HCT116 (cell line): ENCODE measurements around the gene NABP1. TPM values are rescaled to one million over a fixed set of nuclear protein-coding genes. Genes with fewer than 3 reads are reported as not detected.

ENCODE experiments used
- ATAC-seq: fragments of 200-7000 bp; cut with Tn5 transposase; 2 replicates; pipeline ENCODE4 v1.9.1; 2020; ENCODE audit warnings: mild to moderate bottlenecking, moderate library complexity
- BruUV-seq: library from RNA; stranded (reverse); fragments of 400-500 nt; replicated peaks from 2 replicates; lab custom pipeline; 2021; lab: Mats Ljungman, UMichigan
- CTCF ChIA-PET: fragments of 300-600 bp; sonication (Branson Sonifier 250); formaldehyde crosslinking; loops from one replicate; lab custom pipeline; 2021; ENCODE audit warnings: antibody characterized with exemption; lab: Charles Lee
- POLR2A ChIA-PET: fragments of 300-600, 350-600 bp; sonication (Branson Sonifier 250); formaldehyde crosslinking; loops from one replicate; lab custom pipeline; 2021; ENCODE audit warnings: antibody characterized with exemption; lab: Charles Lee
- RAD21 ChIA-PET, 2 experiments: fragments of 300-600 bp; sonication (Branson Sonifier 250); formaldehyde crosslinking; loops; one replicate each; lab custom pipeline; 2023; ENCODE audit warnings: low total read pairs in 2 of 2; ENCODE audit not compliant: uncharacterized antibody in 2 of 2, unreplicated experiment in 2 of 2, low non-redundant PET in 1 of 2; lab: Charles Lee
- DNase-seq: peaks from one replicate; pipeline ENCODE4 v3.0.0-alpha.2; 2010; ENCODE audit warnings: low read depth, low spot score
- H2AFZ ChIP-seq: fragments of 200-600 bp; shearing (Covaris generic), sonication (generic); 2 replicates; pipeline ENCODE4 v1.6.1; 2017; ENCODE audit warnings: low read depth, mixed run types, mixed read lengths, antibody characterized with exemption, low read length; ENCODE audit not compliant: poor library complexity, severe bottlenecking
- H3K27ac ChIP-seq: 2 replicates; pipeline ENCODE4 v1.5.1; 2012; ENCODE audit warnings: low read depth, low read length
- H3K27me3 ChIP-seq: fragments of 200-600 bp; sonication (generic); 2 replicates; pipeline ENCODE4 v1.6.1; 2016; ENCODE audit warnings: mixed run types, low read length, mixed read lengths; ENCODE audit not compliant: insufficient read depth
- H3K36me3 ChIP-seq, 2 experiments: fragments of 200-500 bp in 1 of 2; fragments of 200-600 bp in 1 of 2; sonication (Bioruptor generic) in 1 of 2; sonication (generic) in 1 of 2; 2 replicates each; pipeline versions ENCODE4 v1.5.1 to v1.6.1; 2014 to 2016; ENCODE audit warnings: low read length in 2 of 2, inconsistent platforms in 1 of 2, mixed read lengths in 1 of 2, mixed run types in 1 of 2; ENCODE audit not compliant: insufficient read depth in 2 of 2, control insufficient read depth in 1 of 2
- H3K4me1 ChIP-seq, 2 experiments: fragments of 200-600 bp in 1 of 2; sonication (generic) in 1 of 2; 2 replicates each; pipeline versions ENCODE4 v1.5.1 to v1.6.1; 2012 to 2017; ENCODE audit warnings: low read length in 2 of 2, inconsistent platforms in 1 of 2, mild to moderate bottlenecking in 1 of 2, mixed read lengths in 1 of 2, mixed run types in 1 of 2, moderate library complexity in 1 of 2; ENCODE audit not compliant: insufficient read depth in 2 of 2, control insufficient read depth in 1 of 2
- H3K4me2 ChIP-seq: fragments of 200-600 bp; sonication (generic); 2 replicates; pipeline ENCODE4 v1.6.1; 2017; ENCODE audit warnings: mixed run types, low read length, mixed read lengths
- H3K4me3 ChIP-seq, 2 experiments: fragments of 200-600 bp in 1 of 2; sonication (generic) in 1 of 2; replicated peaks in 1 of 2; 2 replicates each; pipeline ENCODE4 v1.5.1; 2011 to 2016; ENCODE audit warnings: low read length in 2 of 2, control low read depth in 1 of 2, low read depth in 1 of 2, mild to moderate bottlenecking in 1 of 2, mixed read lengths in 1 of 2, mixed run types in 1 of 2
- H3K79me2 ChIP-seq: fragments of 200-600 bp; sonication (generic); 2 replicates; pipeline ENCODE4 v1.6.1; 2017; ENCODE audit warnings: mild to moderate bottlenecking, mixed run types, low read length, moderate library complexity, mixed read lengths; ENCODE audit not compliant: insufficient read depth
- H3K9ac ChIP-seq: fragments of 200-600 bp; sonication (generic); 2 replicates; pipeline ENCODE4 v1.6.1; 2016; ENCODE audit warnings: low read length, mixed read lengths
- H3K9me2 ChIP-seq: fragments of 200-600 bp; sonication (generic), shearing (Covaris generic); 2 replicates; pipeline ENCODE4 v1.6.1; 2017; ENCODE audit warnings: mixed run types, mild to moderate bottlenecking, moderate library complexity; ENCODE audit not compliant: insufficient read depth
- H3K9me3 ChIP-seq, 2 experiments: fragments of 200-500 bp in 1 of 2; fragments of 200-600 bp in 1 of 2; sonication (Bioruptor generic) in 1 of 2; sonication (generic) in 1 of 2; 2 replicates each; pipeline ENCODE4 v1.6.1; 2014 to 2017; ENCODE audit warnings: low read length in 2 of 2, mixed read lengths in 2 of 2, inconsistent platforms in 1 of 2, low read depth in 1 of 2, mild to moderate bottlenecking in 1 of 2, mixed run types in 1 of 2, moderate library complexity in 1 of 2; ENCODE audit not compliant: control insufficient read depth in 1 of 2, insufficient read depth in 1 of 2
- H4K20me1 ChIP-seq: fragments of 200-600 bp; sonication (generic), shearing (Covaris generic); 2 replicates; pipeline ENCODE4 v1.6.1; 2017; ENCODE audit warnings: mixed run types, mild to moderate bottlenecking, moderate library complexity; ENCODE audit not compliant: insufficient read depth
- EGR1 ChIP-seq: IDR thresholded peaks from 2 replicates; pipeline ENCODE4 v1.6.1; 2012; ENCODE audit warnings: low read depth
- EZH2phosphoT487 ChIP-seq: fragments of 200-600 bp; IDR thresholded peaks from 2 replicates; pipeline ENCODE4 v1.6.1; 2018; ENCODE audit warnings: antibody characterized with exemption, borderline replicate concordance
- FOSL1 ChIP-seq: IDR thresholded peaks from 2 replicates; pipeline ENCODE4 v1.6.1; 2012; ENCODE audit warnings: low read depth
- MAX ChIP-seq: IDR thresholded peaks from 2 replicates; pipeline ENCODE4 v1.6.1; 2012
- TCF7L2 ChIP-seq: IDR thresholded peaks from 2 replicates; pipeline ENCODE4 v1.7.0; 2011; ENCODE audit warnings: borderline replicate concordance, inconsistent platforms; ENCODE audit not compliant: insufficient read depth, insufficient read length; ENCODE audit errors: extremely low read depth
- ZFX ChIP-seq: fragments of 450-650 bp; IDR thresholded peaks from 2 replicates; pipeline ENCODE4 v1.6.1; 2017
- intact Hi-C: fragments of 100-400 bp; cut with micrococcal nuclease; formaldehyde crosslinking; loops from 2 replicates; pipeline ENCODE4 v1.10.0; 2022
- total RNA-seq: library from RNA; stranded (reverse); gene quantifications from one replicate; pipeline ENCODE4 v1.2.1, GENCODE V29; 2021; ENCODE audit not compliant: unreplicated experiment

NABP1 gene
- total RNA-seq, 1 experiment from 2014 or later = 39.3 TPM

GRCh38 chr2:191645434-191646162 is 32.3 kb upstream of the NABP1 start:
- ChIA-PET POLR2A (no interaction called here), RAD21 (no interaction called here), CTCF (no interaction called here)
- no peak for TF ChIP-seq FOSL1
- TF ChIP-seq TCF7L2 = no peak
- no peak for TF ChIP-seq ZFX
- TF ChIP-seq EGR1 = no peak
- DNase-seq (no peak), ATAC-seq (no peak)
- BruUV-seq = no TSS peak
- H3K4me3 ChIP-seq = no peak overlapping the region
- no peak overlapping the region for H3K27ac ChIP-seq
- no peak overlapping the region for H3K4me2 ChIP-seq
- H3K9me3 ChIP-seq = no peaks in the 10 kb centered on the region
- H3K9me2 ChIP-seq = no peaks in the 10 kb centered on the region
- H3K36me3 ChIP-seq = no peaks in the 10 kb centered on the region
- intact Hi-C loops = no loop called here
- no peak overlapping the region for H2AFZ ChIP-seq
- H3K79me2 ChIP-seq = no peaks in the 10 kb centered on the region
- no peak overlapping the region for H3K9ac ChIP-seq
- H4K20me1 ChIP-seq = no peaks in the 10 kb centered on the region
- no peaks in the 10 kb centered on the region for H3K4me1 ChIP-seq
- H3K27me3 ChIP-seq = no peaks in the 10 kb centered on the region

GRCh38 chr2:191646163-191646902 is 31.6 kb upstream of the NABP1 start:
- ChIA-PET RAD21 (no interaction called here), POLR2A (no interaction called here)
- Histone ChIP-seq H2AFZ (no peak overlapping the region), H3K9me3 (no peaks in the 10 kb centered on the region), H3K4me2 (no peak overlapping the region), H3K4me1 (no peaks in the 10 kb centered on the region), H3K27ac (no peak overlapping the region), H3K27me3 (no peaks in the 10 kb centered on the region), H4K20me1 (no peaks in the 10 kb centered on the region)
- TF ChIP-seq MAX = no peak
- no peak for TF ChIP-seq EZH2phosphoT487
- no peak for TF ChIP-seq TCF7L2
- TF ChIP-seq, all 23 proteins: peak for 0
- Histone ChIP-seq H3K9me2 (no peaks in the 10 kb centered on the region), H3K79me2 (no peaks in the 10 kb centered on the region), H3K4me3 (no peak overlapping the region), H3K36me3 (no peaks in the 10 kb centered on the region), H3K9ac (no peak overlapping the region)
- intact Hi-C loops = no loop called here
- DNase-seq = no peak
- ATAC-seq = no peak
- CTCF ChIA-PET = no interaction called here
- BruUV-seq = no TSS peak
